ENCODE measurements around the gene DYNLT4.

DNA sequence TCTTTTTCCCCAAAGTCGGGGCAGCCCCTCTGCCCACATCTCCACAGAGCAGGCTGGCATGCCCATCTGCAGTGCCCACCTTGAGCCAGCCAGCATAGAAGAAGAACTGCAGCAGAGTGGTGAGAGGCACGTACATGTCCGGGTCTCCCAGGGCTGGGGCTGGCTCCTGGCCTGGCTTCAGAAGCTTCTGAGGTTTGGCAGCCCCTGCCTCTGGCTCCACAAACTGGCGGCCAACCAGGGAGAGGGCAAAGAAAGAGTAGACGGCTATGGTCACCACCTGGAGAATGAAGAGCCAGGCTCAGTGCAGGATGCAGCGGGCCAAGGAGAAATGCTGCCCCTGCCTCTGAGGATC, 22.1 kb downstream of the DYNLT4 start:
- TF ChIP-seq EZH2 (IDR thresholded peaks at IDR 0.05; ENCODE audit: insufficient read depth, poor library complexity, severe bottlenecking) (no peak), EZH2phosphoT487 (IDR thresholded peaks at IDR 0.05; ENCODE audit: insufficient read depth, low read depth) (no peak)

All from GM23248 (cell line).